Measurements from ENCODE around the gene VTI1A.

The VTI1A gene

GRCh38 chr10:112815269-112816032 is 368.4 kb downstream of the VTI1A start:
- peak; percentile 53 for DNase-seq (ENCODE audit: low read depth)
- Histone ChIP-seq H3K4me1 (ENCODE audit: control insufficient read depth, insufficient read depth, low read length) (peaks cover 29% of the 10 kb centered on the region), H3K4me3 (ENCODE audit: low read length) (peak overlapping the region; percentile 42), H3K9me3 (ENCODE audit: control insufficient read depth, low read length) (peaks cover 4% of the 10 kb centered on the region), H3K36me3 (ENCODE audit: control insufficient read depth, insufficient read depth, low read length, severe bottlenecking) (no peaks in the 10 kb centered on the region), H3K27me3 (replicated peaks; ENCODE audit: control insufficient read depth, insufficient read depth, low read length) (no peaks in the 10 kb centered on the region), H3K9ac (ENCODE audit: low read length) (peak overlapping the region; percentile 38)

- Histone ChIP-seq H3K9me3 (ENCODE audit: control insufficient read depth, low read length) (peaks cover 1% of the 10 kb centered on the region), H3K27me3 (replicated peaks; ENCODE audit: control insufficient read depth, insufficient read depth, low read length) (no peaks in the 10 kb centered on the region), H3K9ac (ENCODE audit: low read length) (peak overlapping the region; percentile 25), H3K4me1 (ENCODE audit: control insufficient read depth, insufficient read depth, low read length) (peaks cover 29% of the 10 kb centered on the region), H3K4me3 (ENCODE audit: low read length) (peak overlapping the region; percentile 42), H3K36me3 (ENCODE audit: control insufficient read depth, insufficient read depth, low read length, severe bottlenecking) (no peaks in the 10 kb centered on the region)
- DNase-seq (ENCODE audit: low read depth): peak; percentile 24
Observed at GRCh38 chr10:112816033-112816430, 369.0 kb downstream of the VTI1A start.

GRCh38 chr10:112816891-112817290 is 369.9 kb downstream of the VTI1A start:
- peaks cover 28% of the 10 kb centered on the region for H3K4me1 ChIP-seq (ENCODE audit: control insufficient read depth, insufficient read depth, low read length)

GRCh38 chr10:112817981-112818777 is 371.2 kb downstream of the VTI1A start:
- Histone ChIP-seq H3K36me3 (ENCODE audit: control insufficient read depth, insufficient read depth, low read length, severe bottlenecking) (no peaks in the 10 kb centered on the region), H3K9me3 (ENCODE audit: control insufficient read depth, low read length) (no peaks in the 10 kb centered on the region), H3K9ac (ENCODE audit: low read length) (no peak overlapping the region), H3K4me3 (ENCODE audit: low read length) (no peak overlapping the region), H3K4me1 (ENCODE audit: control insufficient read depth, insufficient read depth, low read length) (peaks cover 17% of the 10 kb centered on the region), H3K27me3 (replicated peaks; ENCODE audit: control insufficient read depth, insufficient read depth, low read length) (no peaks in the 10 kb centered on the region)
- no peak for DNase-seq (ENCODE audit: low read depth)

More at GRCh38 chr10:112816891-112817290, 369.9 kb downstream of the VTI1A start:
- no peaks in the 10 kb centered on the region for H3K9me3 ChIP-seq (ENCODE audit: control insufficient read depth, low read length)
- no peaks in the 10 kb centered on the region for H3K27me3 ChIP-seq (replicated peaks; ENCODE audit: control insufficient read depth, insufficient read depth, low read length)
- no peak overlapping the region for H3K4me3 ChIP-seq (ENCODE audit: low read length)
- no peak overlapping the region for H3K9ac ChIP-seq (ENCODE audit: low read length)
- H3K36me3 ChIP-seq (ENCODE audit: control insufficient read depth, insufficient read depth, low read length, severe bottlenecking): no peaks in the 10 kb centered on the region
- no peak for DNase-seq (ENCODE audit: low read depth)

- Histone ChIP-seq H3K4me1 (ENCODE audit: control insufficient read depth, insufficient read depth, low read length) (peaks cover 17% of the 10 kb centered on the region), H3K27me3 (replicated peaks; ENCODE audit: control insufficient read depth, insufficient read depth, low read length) (no peaks in the 10 kb centered on the region), H3K9ac (ENCODE audit: low read length) (no peak overlapping the region), H3K9me3 (ENCODE audit: control insufficient read depth, low read length) (no peaks in the 10 kb centered on the region), H3K36me3 (ENCODE audit: control insufficient read depth, insufficient read depth, low read length, severe bottlenecking) (no peaks in the 10 kb centered on the region), H3K4me3 (ENCODE audit: low read length) (no peak overlapping the region)
- no peak for DNase-seq (ENCODE audit: low read depth)
Observed at GRCh38 chr10:112819231-112819630, 372.2 kb downstream of the VTI1A start.

GRCh38 chr10:112820320-112820719 is 373.3 kb downstream of the VTI1A start:
- no peak overlapping the region for H3K9ac ChIP-seq (ENCODE audit: low read length)
- H3K36me3 ChIP-seq (ENCODE audit: control insufficient read depth, insufficient read depth, low read length, severe bottlenecking): no peaks in the 10 kb centered on the region
- H3K4me1 ChIP-seq (ENCODE audit: control insufficient read depth, insufficient read depth, low read length): peaks cover 15% of the 10 kb centered on the region
- H3K9me3 ChIP-seq (ENCODE audit: control insufficient read depth, low read length): no peaks in the 10 kb centered on the region
- no peak overlapping the region for H3K4me3 ChIP-seq (ENCODE audit: low read length)
- H3K27me3 ChIP-seq (replicated peaks; ENCODE audit: control insufficient read depth, insufficient read depth, low read length): no peaks in the 10 kb centered on the region
- no peak for DNase-seq (ENCODE audit: low read depth)

- H3K9me3 ChIP-seq (ENCODE audit: control insufficient read depth, low read length): no peaks in the 10 kb centered on the region
- no peak overlapping the region for H3K4me3 ChIP-seq (ENCODE audit: low read length)
- H3K36me3 ChIP-seq (ENCODE audit: control insufficient read depth, insufficient read depth, low read length, severe bottlenecking): no peaks in the 10 kb centered on the region
- no peak for DNase-seq (ENCODE audit: low read depth)
- H3K27me3 ChIP-seq (replicated peaks; ENCODE audit: control insufficient read depth, insufficient read depth, low read length): no peaks in the 10 kb centered on the region
- H3K4me1 ChIP-seq (ENCODE audit: control insufficient read depth, insufficient read depth, low read length): peaks cover 7% of the 10 kb centered on the region
- H3K9ac ChIP-seq (ENCODE audit: low read length): no peak overlapping the region
Observed at GRCh38 chr10:112821038-112821437, 374.0 kb downstream of the VTI1A start.

GRCh38 chr10:112821663-112822062 is 374.6 kb downstream of the VTI1A start:
- Histone ChIP-seq H3K9ac (ENCODE audit: low read length) (no peak overlapping the region), H3K9me3 (ENCODE audit: control insufficient read depth, low read length) (no peaks in the 10 kb centered on the region), H3K4me3 (ENCODE audit: low read length) (no peak overlapping the region), H3K36me3 (ENCODE audit: control insufficient read depth, insufficient read depth, low read length, severe bottlenecking) (no peaks in the 10 kb centered on the region), H3K4me1 (ENCODE audit: control insufficient read depth, insufficient read depth, low read length) (peaks cover 1% of the 10 kb centered on the region), H3K27me3 (replicated peaks; ENCODE audit: control insufficient read depth, insufficient read depth, low read length) (no peaks in the 10 kb centered on the region)
- DNase-seq (ENCODE audit: low read depth): no peak

GRCh38 chr10:112823007-112823406 is 376.0 kb downstream of the VTI1A start:
- H3K9me3 ChIP-seq (ENCODE audit: control insufficient read depth, low read length): no peaks in the 10 kb centered on the region

GRCh38 chr10:112823604-112824003 is 376.6 kb downstream of the VTI1A start:
- Histone ChIP-seq H3K9me3 (ENCODE audit: control insufficient read depth, low read length) (no peaks in the 10 kb centered on the region), H3K4me1 (ENCODE audit: control insufficient read depth, insufficient read depth, low read length) (no peaks in the 10 kb centered on the region), H3K4me3 (ENCODE audit: low read length) (no peak overlapping the region), H3K27me3 (replicated peaks; ENCODE audit: control insufficient read depth, insufficient read depth, low read length) (no peaks in the 10 kb centered on the region), H3K9ac (ENCODE audit: low read length) (no peak overlapping the region), H3K36me3 (ENCODE audit: control insufficient read depth, insufficient read depth, low read length, severe bottlenecking) (no peaks in the 10 kb centered on the region)
- no peak for DNase-seq (ENCODE audit: low read depth)

More at GRCh38 chr10:112823007-112823406, 376.0 kb downstream of the VTI1A start:
- Histone ChIP-seq H3K27me3 (replicated peaks; ENCODE audit: control insufficient read depth, insufficient read depth, low read length) (no peaks in the 10 kb centered on the region), H3K4me3 (ENCODE audit: low read length) (no peak overlapping the region), H3K9ac (ENCODE audit: low read length) (no peak overlapping the region), H3K36me3 (ENCODE audit: control insufficient read depth, insufficient read depth, low read length, severe bottlenecking) (no peaks in the 10 kb centered on the region), H3K4me1 (ENCODE audit: control insufficient read depth, insufficient read depth, low read length) (no peaks in the 10 kb centered on the region)
- DNase-seq (ENCODE audit: low read depth): no peak

GRCh38 chr10:112826018-112826697 is 379.1 kb downstream of the VTI1A start:
- Histone ChIP-seq H3K9ac (ENCODE audit: low read length) (no peak overlapping the region), H3K27me3 (replicated peaks; ENCODE audit: control insufficient read depth, insufficient read depth, low read length) (no peaks in the 10 kb centered on the region), H3K4me1 (ENCODE audit: control insufficient read depth, insufficient read depth, low read length) (no peaks in the 10 kb centered on the region), H3K36me3 (ENCODE audit: control insufficient read depth, insufficient read depth, low read length, severe bottlenecking) (no peaks in the 10 kb centered on the region), H3K9me3 (ENCODE audit: control insufficient read depth, low read length) (no peaks in the 10 kb centered on the region), H3K4me3 (ENCODE audit: low read length) (no peak overlapping the region)
- no peak for DNase-seq (ENCODE audit: low read depth)

Data from adipocyte (in vitro differentiated cells).